HepG2 (cell line): ENCODE measurements around the gene SAMD4A. TPM values are rescaled to one million over a fixed set of nuclear protein-coding genes. Genes with fewer than 3 reads are reported as not detected.

Source experiments
- ARID3A ChIP-seq: IDR thresholded peaks from 2 replicates; pipeline ENCODE4 v1.6.1; 2012; ENCODE audit warnings: low read depth, low read length, improper control_type of control experiment
- GPBP1L1 ChIP-seq: sonication (generic); formaldehyde crosslinking; IDR thresholded peaks from 2 replicates; pipeline ENCODE4 v1.5.0; 2020; ENCODE audit warnings: mild to moderate bottlenecking, missing genetic modification reagents
- MED1 ChIP-seq: sonication (generic); formaldehyde crosslinking; IDR thresholded peaks from 2 replicates; pipeline ENCODE4 v1.4.0; 2020; ENCODE audit warnings: missing genetic modification reagents
- MTA1 ChIP-seq: sonication (generic); formaldehyde crosslinking; IDR thresholded peaks from 2 replicates; pipeline ENCODE4 v1.4.0; 2020; ENCODE audit warnings: missing genetic modification reagents, mild to moderate bottlenecking, borderline replicate concordance
- MZF1 ChIP-seq: sonication (generic); formaldehyde crosslinking; IDR thresholded peaks from 2 replicates; pipeline ENCODE4 v1.8.1; 2023; ENCODE audit warnings: mild to moderate bottlenecking, missing genetic modification reagents, borderline replicate concordance
- POGZ ChIP-seq: sonication (generic); formaldehyde crosslinking; IDR thresholded peaks from 2 replicates; pipeline ENCODE4 v1.4.0; 2020; ENCODE audit warnings: mild to moderate bottlenecking, missing genetic modification reagents
- POLR2A ChIP-seq, 2 experiments: IDR thresholded peaks; 2 replicates each; pipeline ENCODE4 v1.6.1; 2011; ENCODE audit warnings: low read depth in 2 of 2, low read length in 2 of 2, mild to moderate bottlenecking in 1 of 2, moderate library complexity in 1 of 2; ENCODE audit not compliant: insufficient read depth in 1 of 2
- RFXAP ChIP-seq: sonication (generic); formaldehyde crosslinking; IDR thresholded peaks from 2 replicates; pipeline ENCODE4 v1.4.0; 2020; ENCODE audit warnings: missing genetic modification reagents, borderline replicate concordance
- SCMH1 ChIP-seq: sonication (generic); formaldehyde crosslinking; IDR thresholded peaks from 2 replicates; pipeline ENCODE4 v1.9.0; 2021; ENCODE audit warnings: missing genetic modification reagents, mild to moderate bottlenecking, borderline replicate concordance
- SIX1 ChIP-seq: sonication (generic); formaldehyde crosslinking; IDR thresholded peaks from 2 replicates; pipeline ENCODE4 v1.4.0; 2020; ENCODE audit warnings: missing genetic modification reagents, borderline replicate concordance
- SOX5 ChIP-seq: IDR thresholded peaks from 2 replicates; pipeline ENCODE4 v1.6.1; 2016; ENCODE audit warnings: borderline replicate concordance
- SP4 ChIP-seq: sonication (generic); formaldehyde crosslinking; IDR thresholded peaks from 2 replicates; pipeline ENCODE4 v1.8.1; 2023; ENCODE audit warnings: mild to moderate bottlenecking, missing genetic modification reagents
- TOE1 ChIP-seq: sonication (generic); formaldehyde crosslinking; IDR thresholded peaks from 2 replicates; pipeline ENCODE4 v1.4.0; 2020; ENCODE audit warnings: mild to moderate bottlenecking, missing genetic modification reagents
- ZBTB40 ChIP-seq, 2 experiments: fragments of 450-650 bp in 1 of 2; sonication (generic) in 1 of 2; formaldehyde crosslinking in 1 of 2; IDR thresholded peaks; 2 replicates each; pipeline versions ENCODE4 v1.6.1 to v1.8.0; 2016 to 2022; ENCODE audit warnings: antibody characterized with exemption in 1 of 2, mild to moderate bottlenecking in 1 of 2, missing genetic modification reagents in 1 of 2
- ZEB1 ChIP-seq: IDR thresholded peaks from 2 replicates; pipeline ENCODE4 v1.6.1; 2012; ENCODE audit warnings: mild to moderate bottlenecking, low read depth, inconsistent platforms; ENCODE audit not compliant: insufficient replicate concordance
- ZFP82 ChIP-seq: sonication (generic); formaldehyde crosslinking; IDR thresholded peaks from 2 replicates; pipeline ENCODE4 v1.5.1; 2020; ENCODE audit warnings: mild to moderate bottlenecking, missing genetic modification reagents, borderline replicate concordance
- ZNF335 ChIP-seq: sonication (generic); formaldehyde crosslinking; IDR thresholded peaks from 2 replicates; pipeline ENCODE4 v1.4.0; 2020; ENCODE audit warnings: missing genetic modification reagents
- ZNF441 ChIP-seq: sonication (generic); formaldehyde crosslinking; IDR thresholded peaks from 2 replicates; pipeline ENCODE4 v1.7.0; 2021; ENCODE audit warnings: missing genetic modification reagents, borderline replicate concordance
- polyA plus RNA-seq, 8 experiments: library from polyadenylated mRNA; depleted of rRNA in 3 of 8; stranded (reverse) in 7 of 8; unstranded in 1 of 8; fragments of >200 nt; fragmentation: Illumina TruSeq in 4 of 8; extraction: Trizol in 4 of 8; gene quantifications; 2 replicates each; pipeline versions ENCODE4 v1.2.1 to v1.2.3, GENCODE V29; 2011 to 2016; ENCODE audit warnings: low read depth in 4 of 8, missing spikeins in 1 of 8, mixed read lengths in 1 of 8; ENCODE audit not compliant: insufficient read depth in 1 of 8
- total RNA-seq, 5 experiments: library from RNA; depleted of rRNA; stranded (reverse); fragments of >200 nt; fragmentation: Illumina TruSeq; extraction: Trizol; gene quantifications; 2 replicates each; pipeline ENCODE4 v1.2.3, GENCODE V29; 2016; ENCODE audit warnings: low read depth in 1 of 5

The SAMD4A gene
- total and polyA plus RNA-seq, 2 of the 13 experiments (the other 11 are each of a cell fraction or from before 2014, with no cell fraction given) = 11.8 to 13.0 TPM

- peak; percentile 52; the same call in 1 of the 2 replicates for TF ChIP-seq ARID3A
- TF ChIP-seq SIX1 (CRISPR knock-in tag) = 0 out of 2 replicates have a peak, but pooled peaks have one; percentile 25
- TF ChIP-seq RFXAP = no peak
- TF ChIP-seq ZBTB40 (IDR thresholded peaks at IDR 0.05) = no peak
- TF ChIP-seq ZBTB40 (CRISPR knock-in tag; IDR thresholded peaks at IDR 0.05) = no peak
- no peak for TF ChIP-seq ZNF441 (CRISPR knock-in tag)
- TF ChIP-seq ZFP82 = no peak
- TF ChIP-seq SP4 (CRISPR knock-in tag) = no peak
- TF ChIP-seq POLR2A (IDR thresholded peaks at IDR 0.05; ENCODE audit: insufficient read depth in 1 of 2, low read depth in 2 of 2, low read length in 2 of 2) = no peak
- TF ChIP-seq ZNF335 (CRISPR knock-in tag) = no peak
- TF ChIP-seq TOE1 (CRISPR knock-in tag) = no peak
- no peak for TF ChIP-seq MZF1 (CRISPR knock-in tag)
- TF ChIP-seq SOX5 (CRISPR knock-in tag) = peak; percentile 70; the same call in 1 of the 2 replicates
- peak; percentile 62 for TF ChIP-seq POGZ
- no peak for TF ChIP-seq GPBP1L1 (CRISPR knock-in tag)
- TF ChIP-seq ZEB1 = peak; percentile 77
- TF ChIP-seq MTA1 (CRISPR knock-in tag) = no peak
- peak; percentile 75 for TF ChIP-seq MED1
- TF ChIP-seq SCMH1 (CRISPR knock-in tag) = no peak
Measured at GRCh38 chr14:54839701-54840119, 272.8 kb downstream of the SAMD4A start (continued).
